Ectodermal cell (in vitro differentiated cells): ENCODE data around the gene SGCA.

Experiments used
- H3K27ac ChIP-seq: 2 replicates; pipeline ENCODE4 v1.7.0; 2013; ENCODE audit warnings: mild to moderate bottlenecking, low read depth, low read length; ENCODE audit not compliant: insufficient read depth, poor library complexity, severe bottlenecking
- H3K27me3 ChIP-seq: 2 replicates; pipeline ENCODE4 v1.7.0; 2013; ENCODE audit warnings: mild to moderate bottlenecking, low read length; ENCODE audit not compliant: insufficient read depth, control insufficient read depth, poor library complexity, severe bottlenecking
- H3K36me3 ChIP-seq: one replicate; pipeline ENCODE4 v1.7.0; 2013; ENCODE audit warnings: low read length; ENCODE audit not compliant: control insufficient read depth, insufficient read depth
- H3K4me1 ChIP-seq: one replicate; pipeline ENCODE4 v1.7.0; 2013; ENCODE audit warnings: low read length; ENCODE audit not compliant: control insufficient read depth, insufficient read depth
- H3K4me3 ChIP-seq: 2 replicates; pipeline ENCODE4 v1.7.0; 2013; ENCODE audit warnings: low read depth, low read length, control low read depth; ENCODE audit not compliant: insufficient read depth
- H3K9me3 ChIP-seq: 2 replicates; pipeline ENCODE4 v1.7.0; 2013; ENCODE audit warnings: mild to moderate bottlenecking, low read length, moderate library complexity; ENCODE audit not compliant: control insufficient read depth
- WGBS, 2 experiments: methylation state at CpG; one replicate each; pipeline ENCODE4 v1.1.7; 2013; ENCODE audit warnings: missing lambda C conversion rate in 2 of 2; 5-methylcytosine and 5-hydroxymethylcytosine counted together

Gene SGCA

GRCh38 chr17:50149417-50150353, 16.1 kb upstream of the SGCA start:
- no peak overlapping the region for H3K27ac ChIP-seq
- H3K27me3 ChIP-seq, result peaks cover 16% of the 10 kb centered on the region
- H3K36me3 ChIP-seq, result peaks cover 4% of the 10 kb centered on the region
- H3K4me3 ChIP-seq, result peak overlapping the region; percentile 70
- whole genome bisulfite sequencing, 2 experiments, result 0 to 1% methylated on average over 123 of the region's 123 CpGs
- H3K4me1 ChIP-seq, result peaks cover 38% of the 10 kb centered on the region
- no peaks in the 10 kb centered on the region for H3K9me3 ChIP-seq

DNA sequence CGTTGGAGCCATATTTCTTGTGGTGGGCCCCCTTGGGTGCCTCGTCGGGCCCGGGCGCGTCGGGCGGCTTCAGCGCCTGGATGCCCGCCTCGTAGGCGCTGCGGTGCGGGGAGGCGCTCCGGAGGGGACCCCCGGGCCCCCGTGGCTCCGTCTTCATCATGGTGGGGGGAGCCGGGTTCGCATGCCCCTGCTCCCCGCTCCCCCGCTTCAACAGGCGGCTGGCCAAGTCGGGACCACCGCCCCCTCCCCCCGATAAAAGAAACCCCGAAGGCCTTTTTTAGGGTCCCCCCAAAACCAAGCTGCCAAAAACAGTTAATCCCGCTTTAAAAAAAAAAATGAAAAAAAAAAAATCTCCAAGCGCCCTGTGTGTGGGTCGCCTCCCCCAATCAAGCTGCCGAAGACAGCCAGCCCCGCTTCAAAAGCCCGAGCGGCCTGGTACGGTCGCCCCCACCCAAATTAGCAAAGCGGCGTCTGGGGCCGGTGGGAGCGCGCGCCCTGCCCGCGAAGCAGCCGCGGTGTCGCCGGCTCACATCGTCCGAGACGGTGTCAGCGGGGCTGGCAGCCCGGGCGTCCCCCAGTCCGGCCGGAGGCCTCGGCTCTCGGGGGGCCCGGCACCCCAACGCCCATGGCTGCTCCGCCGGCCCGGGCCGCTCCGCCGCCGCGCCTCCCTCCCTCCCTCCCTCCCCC, 15.3 kb upstream of the SGCA start, which contains the start of gene PPP1R9B:
TSS of gene PPP1R9B (minus strand) at position 324 of the 687 bp plus-strand sequence. CDS start at position 160, 164 bp downstream.
- Histone ChIP-seq H3K4me3 (peak within 1 kb of the TSS; percentile 70), H3K27ac (peak within 1 kb of the TSS; percentile 52), H3K9me3 (no peaks in the 10 kb centered on the region), H3K27me3 (peaks cover 16% of the 10 kb centered on the region), H3K36me3 (no peaks in the 10 kb centered on the region), H3K4me1 (peaks cover 38% of the 10 kb centered on the region)
- 0% methylated on average over 69 of the region's 69 CpGs for WGBS, 2 experiments

- Histone ChIP-seq H3K27me3 (peaks cover 16% of the 10 kb centered on the region), H3K4me1 (peaks cover 32% of the 10 kb centered on the region), H3K9me3 (no peaks in the 10 kb centered on the region), H3K27ac (peak overlapping the region; percentile 52), H3K36me3 (no peaks in the 10 kb centered on the region), H3K4me3 (peak overlapping the region; percentile 70)
- WGBS, 2 experiments, result 1 to 2% methylated on average over 39 to 40 of the region's 40 CpGs
Observed at GRCh38 chr17:50151041-50151936, 14.5 kb upstream of the SGCA start.

GRCh38 chr17:50151937-50152547, 13.8 kb upstream of the SGCA start:
- WGBS, 2 experiments, result 3 to 4% methylated on average over 12 of the region's 12 CpGs
- Histone ChIP-seq H3K27ac (peak overlapping the region; percentile 5), H3K27me3 (peaks cover 16% of the 10 kb centered on the region), H3K9me3 (no peaks in the 10 kb centered on the region), H3K36me3 (no peaks in the 10 kb centered on the region), H3K4me3 (peak overlapping the region; percentile 17), H3K4me1 (peaks cover 24% of the 10 kb centered on the region)

- Histone ChIP-seq H3K27me3 (peaks cover 16% of the 10 kb centered on the region), H3K36me3 (no peaks in the 10 kb centered on the region), H3K9me3 (no peaks in the 10 kb centered on the region), H3K4me3 (no peak overlapping the region), H3K4me1 (peaks cover 17% of the 10 kb centered on the region), H3K27ac (no peak overlapping the region)
- WGBS, 2 experiments, result 76 to 84% methylated on average over 6 to 7 of the region's 7 CpGs
Observed at GRCh38 chr17:50152736-50153135, 13.1 kb upstream of the SGCA start.

DNA sequence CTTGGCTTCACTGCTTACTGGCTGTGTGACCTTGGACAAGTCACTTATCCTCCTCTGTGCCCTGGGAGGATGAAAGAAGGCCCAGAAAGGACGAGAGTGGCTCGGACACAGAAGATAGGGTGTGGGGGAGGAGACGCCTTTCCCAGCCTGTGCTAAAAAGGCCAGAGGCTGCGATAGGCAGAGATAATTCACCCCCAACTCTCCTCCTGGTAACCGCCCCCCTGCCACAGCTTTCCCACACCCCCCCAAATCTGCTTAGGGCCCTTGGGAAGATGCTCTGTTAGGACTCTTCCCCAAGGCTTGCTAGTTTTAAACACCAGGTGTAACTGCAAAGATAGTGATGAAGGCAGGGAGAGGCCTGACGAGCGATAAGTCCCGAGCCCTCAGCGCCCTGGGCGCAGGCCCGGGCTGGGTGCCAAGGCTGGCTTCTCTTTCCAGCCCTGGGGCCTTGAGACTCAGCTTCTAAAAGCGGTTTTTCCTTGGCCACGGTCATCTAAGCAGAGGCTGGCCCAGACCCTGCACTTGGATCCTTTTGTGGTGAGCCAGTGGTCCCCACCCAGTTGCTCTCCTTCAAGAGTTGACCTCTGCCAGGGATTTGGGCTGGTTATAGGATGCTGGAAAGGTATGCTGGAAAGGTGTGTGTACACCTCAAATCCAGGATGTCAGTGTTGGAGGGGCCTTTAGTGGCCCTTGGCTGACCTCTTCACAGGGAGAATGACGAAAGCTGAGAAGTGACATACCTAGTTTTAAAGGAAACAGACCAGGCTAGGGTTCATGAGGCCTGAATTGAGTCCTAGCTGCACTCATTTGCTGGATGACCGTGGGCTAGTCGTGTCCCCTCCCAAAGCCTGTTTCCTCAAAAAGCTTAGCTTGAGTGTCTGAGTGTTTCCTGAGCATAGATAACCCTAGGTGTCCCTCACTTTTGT, 11.9 kb upstream of the SGCA start:
- Histone ChIP-seq H3K36me3 (no peaks in the 10 kb centered on the region), H3K27ac (no peak overlapping the region), H3K4me3 (no peak overlapping the region), H3K4me1 (peaks cover 10% of the 10 kb centered on the region), H3K27me3 (peaks cover 16% of the 10 kb centered on the region), H3K9me3 (no peaks in the 10 kb centered on the region)
- 90 to 92% methylated on average over 16 of the region's 16 CpGs for WGBS, 2 experiments

DNA sequence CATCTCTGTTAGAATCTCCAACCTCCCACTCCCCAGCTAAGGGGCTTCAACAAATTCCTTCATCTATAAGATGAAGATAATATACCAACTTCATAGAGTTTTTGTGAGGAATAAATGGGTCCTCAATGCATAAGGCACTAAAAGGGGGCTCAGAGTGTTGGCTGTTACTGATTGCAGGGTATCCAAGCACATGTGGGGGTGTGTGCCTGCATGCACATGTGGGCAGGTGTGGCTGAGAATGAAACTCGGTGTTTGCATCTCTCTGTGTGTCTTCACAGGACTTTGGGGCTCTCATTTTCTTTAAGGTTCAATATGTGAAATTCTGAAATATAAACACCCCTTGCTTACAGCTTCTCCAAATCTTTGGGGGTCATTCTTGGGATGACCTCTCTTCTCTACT, 11.2 kb upstream of the SGCA start:
- Histone ChIP-seq H3K27me3 (peaks cover 10% of the 10 kb centered on the region), H3K27ac (no peak overlapping the region), H3K36me3 (no peaks in the 10 kb centered on the region), H3K4me1 (peaks cover 10% of the 10 kb centered on the region), H3K4me3 (no peak overlapping the region), H3K9me3 (no peaks in the 10 kb centered on the region)
- WGBS, 2 experiments, result 84 to 92% methylated on average over 1 of the region's 1 CpG

- Histone ChIP-seq H3K9me3 (no peaks in the 10 kb centered on the region), H3K27me3 (peaks cover 4% of the 10 kb centered on the region), H3K36me3 (no peaks in the 10 kb centered on the region), H3K4me1 (peaks cover 10% of the 10 kb centered on the region), H3K27ac (no peak overlapping the region), H3K4me3 (no peak overlapping the region)
- WGBS, 2 experiments, result 83 to 92% methylated on average over 5 to 8 of the region's 8 CpGs
Observed at GRCh38 chr17:50155115-50155819, 10.5 kb upstream of the SGCA start.
